ENCODE measurements around the gene BBS9. TPM values are rescaled to one million over a fixed set of nuclear protein-coding genes. Genes with fewer than 3 reads are reported as not detected.

Gene BBS9
- total RNA-seq, 2 donors from 2014 or later = 23.0 to 28.6 TPM

DNA sequence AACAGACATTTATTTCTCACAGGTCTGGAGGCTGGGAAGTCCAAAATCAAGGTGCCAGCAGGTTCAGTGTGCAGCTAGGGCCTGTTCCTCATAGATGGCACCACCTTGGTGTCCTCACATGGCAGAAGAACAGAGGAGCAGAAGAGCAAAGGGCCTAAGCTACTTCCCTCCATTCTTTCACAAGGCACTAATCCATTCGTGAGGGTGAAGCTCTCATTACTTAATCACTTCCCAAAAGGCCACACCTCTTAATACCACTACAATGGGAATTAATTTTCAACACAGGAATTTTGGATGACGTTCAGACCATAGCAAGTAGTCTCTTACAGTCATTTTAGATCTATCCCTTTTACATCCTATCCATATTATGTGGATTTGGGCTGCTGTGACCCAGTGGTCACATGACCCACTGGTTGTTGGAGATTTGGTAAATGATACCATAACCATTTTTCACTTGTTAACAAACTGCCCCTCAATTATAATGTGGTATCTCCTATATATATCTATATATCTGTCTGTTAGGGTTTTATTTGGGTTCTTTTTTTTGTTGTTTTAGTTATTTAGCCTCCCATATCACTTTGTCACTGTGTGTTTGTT, 63.4 kb downstream of the BBS9 start:
- ATAC-seq (ENCODE audit: insufficient number of reproducible peaks, low FRiP score, low read depth) = no peak
- TF ChIP-seq, protein P1, sequence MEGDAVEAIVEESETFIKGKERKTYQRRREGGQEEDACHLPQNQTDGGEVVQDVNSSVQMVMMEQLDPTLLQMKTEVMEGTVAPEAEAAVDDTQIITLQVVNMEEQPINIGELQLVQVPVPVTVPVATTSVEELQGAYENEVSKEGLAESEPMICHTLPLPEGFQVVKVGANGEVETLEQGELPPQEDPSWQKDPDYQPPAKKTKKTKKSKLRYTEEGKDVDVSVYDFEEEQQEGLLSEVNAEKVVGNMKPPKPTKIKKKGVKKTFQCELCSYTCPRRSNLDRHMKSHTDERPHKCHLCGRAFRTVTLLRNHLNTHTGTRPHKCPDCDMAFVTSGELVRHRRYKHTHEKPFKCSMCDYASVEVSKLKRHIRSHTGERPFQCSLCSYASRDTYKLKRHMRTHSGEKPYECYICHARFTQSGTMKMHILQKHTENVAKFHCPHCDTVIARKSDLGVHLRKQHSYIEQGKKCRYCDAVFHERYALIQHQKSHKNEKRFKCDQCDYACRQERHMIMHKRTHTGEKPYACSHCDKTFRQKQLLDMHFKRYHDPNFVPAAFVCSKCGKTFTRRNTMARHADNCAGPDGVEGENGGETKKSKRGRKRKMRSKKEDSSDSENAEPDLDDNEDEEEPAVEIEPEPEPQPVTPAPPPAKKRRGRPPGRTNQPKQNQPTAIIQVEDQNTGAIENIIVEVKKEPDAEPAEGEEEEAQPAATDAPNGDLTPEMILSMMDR (IDR thresholded peaks at IDR 0.05) = no peak

DNA sequence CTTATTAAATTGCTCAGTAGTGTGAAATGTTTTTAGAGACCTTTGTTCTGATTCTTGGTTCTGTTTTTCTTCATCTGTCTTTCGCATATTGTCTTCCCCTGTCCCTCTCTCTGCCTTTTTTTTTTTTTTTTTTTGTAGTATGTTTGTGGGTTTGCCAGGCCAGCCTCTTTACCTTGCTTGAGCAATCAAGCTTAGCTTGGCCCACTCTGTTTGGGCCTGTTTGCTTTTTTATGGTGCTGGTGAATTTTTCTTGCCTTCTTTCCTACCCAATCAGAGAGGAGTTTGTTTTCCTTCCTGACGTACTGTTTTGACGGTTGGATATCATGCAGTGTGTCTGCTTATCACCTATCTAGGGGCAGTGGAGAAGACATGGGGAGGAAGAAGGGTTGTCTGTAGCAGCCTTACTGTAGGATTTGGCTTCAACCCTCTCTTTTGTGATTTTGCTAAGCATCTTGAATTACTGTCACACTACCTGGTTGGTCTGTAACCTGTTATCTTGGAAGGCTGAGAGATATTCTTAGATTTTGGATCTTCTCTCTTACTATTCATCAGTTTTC, 64.0 kb downstream of the BBS9 start:
- Histone ChIP-seq H3K27ac (no peak overlapping the region), H3K27me3 (replicated peaks; ENCODE audit: insufficient read depth) (no peaks in the 10 kb centered on the region), H3K36me3 (no peaks in the 10 kb centered on the region), H3K4me3 (no peak overlapping the region), H3K9me3 (no peaks in the 10 kb centered on the region), H3K4me1 (ENCODE audit: control insufficient read depth in 1 of 2, low read depth in 2 of 2) (no peaks in the 10 kb centered on the region)
- DNase-seq (ENCODE audit: low spot score) (no peak), ATAC-seq (ENCODE audit: insufficient number of reproducible peaks, low FRiP score, low read depth) (no peak)
- TF ChIP-seq, protein P1 (IDR thresholded peaks at IDR 0.05) = no peak

More for the DNA sequence above, 63.4 kb downstream of the BBS9 start:
- no peaks in the 10 kb centered on the region for H3K27me3 ChIP-seq (replicated peaks; ENCODE audit: insufficient read depth)
- no peaks in the 10 kb centered on the region for H3K9me3 ChIP-seq
- no peaks in the 10 kb centered on the region for H3K36me3 ChIP-seq
- no peak overlapping the region for H3K27ac ChIP-seq
- H3K4me3 ChIP-seq = no peak overlapping the region
- DNase-seq (ENCODE audit: low spot score) = no peak
- no peaks in the 10 kb centered on the region for H3K4me1 ChIP-seq (ENCODE audit: control insufficient read depth in 1 of 2, low read depth in 2 of 2)

DNA sequence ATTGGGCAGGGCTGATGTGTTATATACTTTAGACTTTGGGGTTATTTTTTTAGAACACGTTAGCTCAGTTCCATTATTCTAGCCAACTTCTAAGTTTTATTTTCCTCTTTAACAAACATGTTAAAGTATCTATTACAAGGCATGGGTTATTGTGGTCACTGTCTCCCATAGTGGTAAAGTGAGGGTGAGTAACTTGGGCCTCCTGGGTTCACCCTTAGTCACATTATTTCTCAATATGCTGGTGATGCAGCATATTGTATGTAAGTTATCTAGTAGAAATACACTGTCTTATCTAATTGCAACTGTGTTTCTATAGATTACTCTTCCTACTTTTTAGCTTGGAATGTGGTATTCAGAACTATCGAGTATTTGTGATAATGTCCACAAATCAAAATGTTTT, 65.9 kb downstream of the BBS9 start:
- Histone ChIP-seq H3K4me1 (ENCODE audit: control insufficient read depth in 1 of 2, low read depth in 2 of 2) (no peaks in the 10 kb centered on the region), H3K4me3 (no peak overlapping the region), H3K9me3 (no peaks in the 10 kb centered on the region), H3K27me3 (replicated peaks; ENCODE audit: insufficient read depth) (no peaks in the 10 kb centered on the region), H3K36me3 (no peaks in the 10 kb centered on the region), H3K27ac (no peak overlapping the region)
- no peak for DNase-seq (ENCODE audit: low spot score)
- no peak for ATAC-seq (ENCODE audit: insufficient number of reproducible peaks, low FRiP score, low read depth)
- TF ChIP-seq, protein P1 (IDR thresholded peaks at IDR 0.05) = no peak

DNA sequence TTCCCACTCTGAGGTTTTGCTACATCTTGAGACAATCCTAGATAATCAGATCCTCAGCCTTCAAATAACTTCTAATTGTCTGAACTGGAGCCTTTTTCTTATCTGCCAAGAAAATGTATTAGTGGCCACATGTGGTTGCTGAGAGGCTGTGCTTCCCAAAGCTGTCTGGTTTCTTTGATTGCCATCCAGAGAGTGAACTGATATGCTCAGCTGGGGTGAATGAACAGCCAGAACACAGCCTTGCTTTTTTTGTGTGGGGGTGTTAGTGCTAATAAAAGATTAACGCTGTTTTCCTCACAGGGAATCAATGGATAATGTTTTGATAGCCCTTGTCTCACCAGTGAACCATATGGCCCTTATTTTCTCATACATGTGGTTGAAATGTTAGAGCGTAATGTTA, 66.9 kb downstream of the BBS9 start:
- TF ChIP-seq, protein P1 (IDR thresholded peaks at IDR 0.05) = no peak
- no peaks in the 10 kb centered on the region for H3K27me3 ChIP-seq (replicated peaks; ENCODE audit: insufficient read depth)
- ATAC-seq (ENCODE audit: insufficient number of reproducible peaks, low FRiP score, low read depth) (no peak), DNase-seq (ENCODE audit: low spot score) (no peak)
- H3K36me3 ChIP-seq = no peaks in the 10 kb centered on the region
- no peak overlapping the region for H3K27ac ChIP-seq
- no peaks in the 10 kb centered on the region for H3K4me1 ChIP-seq (ENCODE audit: control insufficient read depth in 1 of 2, low read depth in 2 of 2)
- H3K4me3 ChIP-seq = no peak overlapping the region
- no peaks in the 10 kb centered on the region for H3K9me3 ChIP-seq

DNA sequence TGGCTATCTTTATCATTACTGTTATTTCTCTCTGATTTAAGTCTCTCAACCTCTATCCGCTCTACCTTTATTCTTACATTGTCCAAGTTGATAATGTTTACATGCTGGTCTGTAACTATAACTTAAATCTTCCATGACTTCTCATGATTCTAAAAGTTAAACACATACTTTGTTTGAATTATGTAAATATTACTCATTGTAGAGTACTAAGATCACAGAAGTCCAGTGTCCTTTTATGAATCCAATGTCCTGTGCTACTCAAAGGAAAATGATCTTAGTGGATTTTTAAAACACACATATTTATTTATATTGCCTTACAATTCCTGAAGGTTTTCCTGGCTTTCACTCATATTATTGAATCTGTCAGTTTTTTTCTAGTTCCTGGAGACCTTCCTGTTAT, 70.9 kb downstream of the BBS9 start:
- Histone ChIP-seq H3K27me3 (replicated peaks; ENCODE audit: insufficient read depth) (no peaks in the 10 kb centered on the region), H3K36me3 (no peaks in the 10 kb centered on the region), H3K4me3 (no peak overlapping the region), H3K27ac (no peak overlapping the region), H3K4me1 (ENCODE audit: control insufficient read depth in 1 of 2, low read depth in 2 of 2) (no peaks in the 10 kb centered on the region), H3K9me3 (no peaks in the 10 kb centered on the region)
- no peak for ATAC-seq (ENCODE audit: insufficient number of reproducible peaks, low FRiP score, low read depth)
- TF ChIP-seq, protein P1 (IDR thresholded peaks at IDR 0.05) = no peak
- no peak for DNase-seq (ENCODE audit: low spot score)

All from thoracic aorta (tissue), 2 donors.